ENCODE data around the gene SMIM17. TPM values are rescaled to one million over a fixed set of nuclear protein-coding genes. Genes with fewer than 3 reads are reported as not detected.

Gene SMIM17
- total and polyA plus RNA-seq, 4 donors: 0.28 TPM; not detected in 3

DNA sequence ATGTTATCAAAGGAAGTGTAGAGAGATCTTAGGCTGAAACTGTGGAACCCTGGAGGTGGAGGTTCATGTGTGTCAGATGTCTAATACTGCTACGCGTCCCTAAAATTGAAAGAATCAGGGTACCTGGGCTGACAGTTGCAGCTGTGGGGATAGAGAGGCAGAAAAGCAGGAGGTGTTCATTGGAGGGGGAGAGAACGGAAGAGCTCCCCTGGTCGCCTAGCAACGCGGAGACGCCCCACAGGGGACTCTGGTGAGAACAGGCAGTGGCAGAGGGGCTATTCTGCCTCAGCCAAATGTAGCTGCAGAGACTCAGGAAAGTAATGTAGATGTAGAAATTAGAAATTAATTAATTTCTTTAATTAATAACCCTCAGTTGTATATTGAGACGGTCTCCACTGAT lies 38.7 kb downstream of the SMIM17 start:
- no peak overlapping the region for H3K4me3 ChIP-seq (ENCODE audit: low read depth in 1 of 3, low read length in 3 of 3)
- H3K9me3 ChIP-seq (ENCODE audit: control insufficient read depth in 4 of 4, low read length in 3 of 4): peaks cover 4 to 9% (median 6%) of the 10 kb centered on the region in 4 donors
- WGBS: 61% methylated on average over 8 of the region's 8 CpGs
- no peak overlapping the region for H3K27ac ChIP-seq (ENCODE audit: low read depth in 1 of 2, low read length in 2 of 2)
- H3K27me3 ChIP-seq (ENCODE audit: control insufficient read depth in 4 of 4, insufficient read depth in 4 of 4, low read length in 3 of 4): no peaks in the 10 kb centered on the region
- no peak for TF ChIP-seq ZBTB33 (IDR thresholded peaks at IDR 0.05)
- no peak for TF ChIP-seq FOXA1 (IDR thresholded peaks at IDR 0.05)
- TF ChIP-seq YY1 (IDR thresholded peaks at IDR 0.05): no peak
- no peak for TF ChIP-seq JUND (IDR thresholded peaks at IDR 0.05)
- no peak for TF ChIP-seq HNF4A (conservative IDR thresholded peaks at IDR 0.05)
- TF ChIP-seq, protein P1, sequence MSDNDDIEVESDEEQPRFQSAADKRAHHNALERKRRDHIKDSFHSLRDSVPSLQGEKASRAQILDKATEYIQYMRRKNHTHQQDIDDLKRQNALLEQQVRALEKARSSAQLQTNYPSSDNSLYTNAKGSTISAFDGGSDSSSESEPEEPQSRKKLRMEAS (IDR thresholded peaks at IDR 0.05): no peak
- no peak for TF ChIP-seq REST (IDR thresholded peaks at IDR 0.05)
- TF ChIP-seq ATF3 (IDR thresholded peaks at IDR 0.05): no peak
- no peak for TF ChIP-seq RXRA (IDR thresholded peaks at IDR 0.05)
- DNase-seq (ENCODE audit: low spot score): no peak
- H3K4me1 ChIP-seq (ENCODE audit: control insufficient read depth in 4 of 4, insufficient read depth in 4 of 4, low read length in 3 of 4): no peaks in the 10 kb centered on the region
- no peak overlapping the region for H3K9ac ChIP-seq (ENCODE audit: low read depth in 1 of 2, low read length in 2 of 2)
- H3K36me3 ChIP-seq (ENCODE audit: control insufficient read depth in 4 of 4, insufficient read depth in 3 of 4, low read depth in 1 of 4, low read length in 3 of 4): no peaks in the 10 kb centered on the region

- no peak for DNase-seq (ENCODE audit: low spot score)
- Histone ChIP-seq H3K9ac (ENCODE audit: low read depth in 1 of 2, low read length in 2 of 2) (no peak overlapping the region), H3K4me1 (ENCODE audit: control insufficient read depth in 4 of 4, insufficient read depth in 4 of 4, low read length in 3 of 4) (no peaks in the 10 kb centered on the region), H3K9me3 (ENCODE audit: control insufficient read depth in 4 of 4, low read length in 3 of 4) (peaks cover 4 to 13% (median 11%) of the 10 kb centered on the region in 4 donors), H3K27me3 (ENCODE audit: control insufficient read depth in 4 of 4, insufficient read depth in 4 of 4, low read length in 3 of 4) (no peaks in the 10 kb centered on the region), H3K4me3 (ENCODE audit: low read depth in 1 of 3, low read length in 3 of 3) (no peak overlapping the region), H3K27ac (ENCODE audit: low read depth in 1 of 2, low read length in 2 of 2) (no peak overlapping the region), H3K36me3 (ENCODE audit: control insufficient read depth in 4 of 4, insufficient read depth in 3 of 4, low read depth in 1 of 4, low read length in 3 of 4) (no peaks in the 10 kb centered on the region)
- WGBS: 68% methylated on average over 7 of the region's 7 CpGs
- TF ChIP-seq HNF4G (IDR thresholded peaks at IDR 0.05) (no peak), NR2F2 (IDR thresholded peaks at IDR 0.05) (no peak), FOXA1 (IDR thresholded peaks at IDR 0.05) (no peak), REST (IDR thresholded peaks at IDR 0.05) (no peak), ZBTB33 (IDR thresholded peaks at IDR 0.05) (no peak), SP1 (IDR thresholded peaks at IDR 0.05) (no peak), HNF4A (conservative IDR thresholded peaks at IDR 0.05) (no peak), ATF3 (IDR thresholded peaks at IDR 0.05) (no peak), RXRA (IDR thresholded peaks at IDR 0.05) (no peak), FOXA2 (IDR thresholded peaks at IDR 0.05) (no peak), RAD21 (IDR thresholded peaks at IDR 0.05) (no peak), JUND (IDR thresholded peaks at IDR 0.05) (no peak), YY1 (IDR thresholded peaks at IDR 0.05) (no peak), GABPA (IDR thresholded peaks at IDR 0.05 in 1 of 2, conservative IDR thresholded peaks at IDR 0.05 in 1 of 2) (no peak)
Observed at GRCh38 chr19:56683116-56683515, 40.2 kb downstream of the SMIM17 start.

Data from liver (tissue), 9 donors.